Upper lobe of left lung (tissue), 6 donors: ENCODE results near the gene NEK1. TPM values are rescaled to one million over a fixed set of nuclear protein-coding genes. Genes with fewer than 3 reads are reported as not detected.
A peak's percentile ranks its signal among the peaks of the same experiment; 100 is the strongest.

Source experiments
- ATAC-seq, 2 donors: fragments of 200-7000 bp; cut with Tn5 transposase; one replicate each; pipeline ENCODE4 v1.9.1; 2022; ENCODE audit warnings: mild to moderate bottlenecking in 2 of 2, moderate library complexity in 2 of 2; ENCODE audit not compliant: low FRiP score in 2 of 2
- DNase-seq, 2 donors: peaks; one replicate each; pipeline ENCODE4 v3.0.0-alpha.2; 2019 to 2020
- H3K27ac ChIP-seq, 4 donors: fragments of 200-600 bp; sonication (generic); one replicate each; pipeline ENCODE4 v1.5.1; 2016 to 2019
- H3K27me3 ChIP-seq, 4 donors: fragments of 200-600 bp; sonication (generic); one replicate each; pipeline ENCODE4 v1.5.1; 2017 to 2019
- H3K36me3 ChIP-seq, 4 donors: fragments of 200-600 bp; sonication (generic); one replicate each; pipeline ENCODE4 v1.5.1; 2016 to 2019
- H3K4me1 ChIP-seq, 4 donors: fragments of 200-600 bp; sonication (generic); one replicate each; pipeline ENCODE4 v1.5.1; 2018 to 2019
- H3K4me3 ChIP-seq, 4 donors: fragments of 200-600 bp; sonication (generic); one replicate each; pipeline ENCODE4 v1.5.1; 2017 to 2019; ENCODE audit warnings: mild to moderate bottlenecking in 2 of 4, moderate library complexity in 1 of 4
- H3K9me3 ChIP-seq, 4 donors: fragments of 200-600 bp; sonication (generic); one replicate each; pipeline ENCODE4 v1.5.1; 2018 to 2019
- EP300 ChIP-seq, 4 donors: sonication (generic); formaldehyde crosslinking; IDR thresholded peaks; one replicate each; pipeline ENCODE4 v1.5.1; 2017; ENCODE audit warnings: antibody characterized with exemption in 4 of 4, control low read depth in 2 of 4
- POLR2A ChIP-seq, 4 donors: fragments of 450-650 bp; IDR thresholded peaks; one replicate each; pipeline ENCODE4 v1.5.1; 2016 to 2017; ENCODE audit warnings: antibody characterized with exemption in 4 of 4, mild to moderate bottlenecking in 2 of 4
- POLR2AphosphoS5 ChIP-seq, 2 donors: sonication (generic); formaldehyde crosslinking; IDR thresholded peaks; one replicate each; pipeline ENCODE4 v1.5.1; 2017; ENCODE audit warnings: antibody characterized with exemption in 2 of 2
- WGBS, 2 donors: methylation state at CpG; one replicate each; pipeline ENCODE4 v1.1.5; 2017 to 2018; 5-methylcytosine and 5-hydroxymethylcytosine counted together
- total RNA-seq, 6 donors: library from RNA; depleted of rRNA in 4 of 6; stranded (reverse); fragments of >200 nt in 4 of 6; gene quantifications; one replicate each; pipeline versions ENCODE4 v1.1.0 to v1.2.1, GENCODE V29; 2016 to 2021
- TF ChIP-seq, protein P1 (sequence below), 6 experiments: fragments of 450-650 bp in 4 of 6; fragments of 200-600 bp in 2 of 6; sonication (generic) in 2 of 6; IDR thresholded peaks; one replicate each; pipeline ENCODE4 v1.5.1; 2016 to 2019; ENCODE audit warnings: antibody characterized with exemption in 6 of 6
- donor health status: DM: no; HTN: no; CAD: no; lungs with moderate emphysema.
- donor health status: DM: no; HTN: yes; CAD: no; lungs with severe emphysema.

The NEK1 gene
- total RNA-seq, 6 donors from 2014 or later, result 6.9 to 24.2 (median 10.3) TPM

- TF ChIP-seq EP300 (IDR thresholded peaks at IDR 0.05) (no peak), POLR2AphosphoS5 (IDR thresholded peaks at IDR 0.05) (no peak), POLR2A (IDR thresholded peaks at IDR 0.05) (no peak)
- TF ChIP-seq, protein P1, sequence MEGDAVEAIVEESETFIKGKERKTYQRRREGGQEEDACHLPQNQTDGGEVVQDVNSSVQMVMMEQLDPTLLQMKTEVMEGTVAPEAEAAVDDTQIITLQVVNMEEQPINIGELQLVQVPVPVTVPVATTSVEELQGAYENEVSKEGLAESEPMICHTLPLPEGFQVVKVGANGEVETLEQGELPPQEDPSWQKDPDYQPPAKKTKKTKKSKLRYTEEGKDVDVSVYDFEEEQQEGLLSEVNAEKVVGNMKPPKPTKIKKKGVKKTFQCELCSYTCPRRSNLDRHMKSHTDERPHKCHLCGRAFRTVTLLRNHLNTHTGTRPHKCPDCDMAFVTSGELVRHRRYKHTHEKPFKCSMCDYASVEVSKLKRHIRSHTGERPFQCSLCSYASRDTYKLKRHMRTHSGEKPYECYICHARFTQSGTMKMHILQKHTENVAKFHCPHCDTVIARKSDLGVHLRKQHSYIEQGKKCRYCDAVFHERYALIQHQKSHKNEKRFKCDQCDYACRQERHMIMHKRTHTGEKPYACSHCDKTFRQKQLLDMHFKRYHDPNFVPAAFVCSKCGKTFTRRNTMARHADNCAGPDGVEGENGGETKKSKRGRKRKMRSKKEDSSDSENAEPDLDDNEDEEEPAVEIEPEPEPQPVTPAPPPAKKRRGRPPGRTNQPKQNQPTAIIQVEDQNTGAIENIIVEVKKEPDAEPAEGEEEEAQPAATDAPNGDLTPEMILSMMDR (IDR thresholded peaks at IDR 0.05), result no peak
- no peak for DNase-seq
- no peaks in the 10 kb centered on the region for H3K4me1 ChIP-seq
- peaks cover 0 to 13% (median 2%) of the 10 kb centered on the region in 4 donors for H3K9me3 ChIP-seq
- 84 to 88% methylated on average over 3 of the region's 3 CpGs for WGBS, 2 donors
- H3K4me3 ChIP-seq, result no peak overlapping the region
- peak in 1 of 2 donors; percentile 34 for ATAC-seq
- H3K27ac ChIP-seq, result no peak overlapping the region
- H3K36me3 ChIP-seq, result no peaks in the 10 kb centered on the region
- no peaks in the 10 kb centered on the region for H3K27me3 ChIP-seq
Measured at GRCh38 chr4:169383724-169384123, 228.7 kb downstream of the NEK1 start.

- H3K27ac ChIP-seq, result no peak overlapping the region
- peaks cover 17 to 42% (median 21%) of the 10 kb centered on the region in 4 donors for H3K9me3 ChIP-seq
- H3K27me3 ChIP-seq, result no peaks in the 10 kb centered on the region
- no peaks in the 10 kb centered on the region for H3K36me3 ChIP-seq
- TF ChIP-seq, protein P1 (IDR thresholded peaks at IDR 0.05), result no peak
- TF ChIP-seq POLR2A (IDR thresholded peaks at IDR 0.05), result no peak
- no peak for TF ChIP-seq POLR2AphosphoS5 (IDR thresholded peaks at IDR 0.05)
- no peak for TF ChIP-seq EP300 (IDR thresholded peaks at IDR 0.05)
- DNase-seq (no peak), ATAC-seq (no peak)
- no peaks in the 10 kb centered on the region for H3K4me1 ChIP-seq
- no peak overlapping the region for H3K4me3 ChIP-seq
Measured at GRCh38 chr4:169379688-169380087, 232.7 kb downstream of the NEK1 start.

DNA sequence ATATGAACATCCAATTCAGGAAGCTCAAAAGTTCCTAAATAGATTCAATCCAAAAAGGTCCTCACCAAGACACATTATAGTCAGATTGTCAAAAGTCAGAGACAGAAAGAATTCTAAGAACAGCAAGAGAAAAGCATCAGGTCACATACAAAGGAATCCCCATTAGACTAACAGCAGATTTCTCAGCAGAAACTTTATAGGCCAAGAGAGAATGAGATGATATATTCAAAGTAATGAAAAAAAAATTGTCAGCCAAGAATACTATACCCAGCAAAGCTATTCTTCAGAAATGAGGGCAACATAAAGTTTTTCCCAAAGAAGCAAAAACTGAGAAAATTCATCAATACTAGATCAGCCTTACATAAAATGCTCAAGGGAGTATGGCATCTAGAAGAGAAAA is 235.0 kb downstream of the NEK1 start:
- Histone ChIP-seq H3K4me1 (no peaks in the 10 kb centered on the region), H3K36me3 (no peaks in the 10 kb centered on the region), H3K4me3 (no peak overlapping the region), H3K27me3 (no peaks in the 10 kb centered on the region), H3K27ac (no peak overlapping the region), H3K9me3 (peaks cover 17 to 42% (median 21%) of the 10 kb centered on the region in 4 donors)
- DNase-seq, result no peak
- no peak for TF ChIP-seq EP300 (IDR thresholded peaks at IDR 0.05)
- TF ChIP-seq, protein P1 (IDR thresholded peaks at IDR 0.05), result no peak
- no peak for TF ChIP-seq POLR2A (IDR thresholded peaks at IDR 0.05)
- no peak for TF ChIP-seq POLR2AphosphoS5 (IDR thresholded peaks at IDR 0.05)
- ATAC-seq, result no peak

DNA sequence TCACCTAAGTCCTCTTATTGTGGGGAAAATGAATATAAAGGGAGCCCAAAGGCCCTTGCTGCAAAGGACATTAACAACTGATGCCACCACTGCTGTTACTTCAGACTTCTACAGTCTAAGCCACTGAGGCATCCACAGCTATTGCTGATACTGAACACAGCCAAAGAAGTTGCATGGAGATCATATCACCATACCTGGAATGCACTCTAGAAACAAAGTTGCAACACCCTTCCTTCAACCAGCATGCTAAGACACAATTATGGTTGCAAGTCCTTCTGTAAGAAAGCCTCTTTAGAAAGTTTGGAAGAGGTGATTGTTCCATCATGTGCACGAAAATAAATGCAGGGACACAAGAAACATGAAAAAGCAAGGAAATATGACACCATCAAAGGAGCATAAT is 236.0 kb downstream of the NEK1 start:
- 93 to 100% methylated on average over 1 of the region's 1 CpG for WGBS, 2 donors
- Histone ChIP-seq H3K4me3 (no peak overlapping the region), H3K27ac (no peak overlapping the region), H3K27me3 (no peaks in the 10 kb centered on the region), H3K36me3 (no peaks in the 10 kb centered on the region), H3K9me3 (peaks cover 17 to 41% (median 21%) of the 10 kb centered on the region in 4 donors), H3K4me1 (no peaks in the 10 kb centered on the region)
- TF ChIP-seq, protein P1 (IDR thresholded peaks at IDR 0.05), result no peak
- TF ChIP-seq EP300 (IDR thresholded peaks at IDR 0.05) (no peak), POLR2AphosphoS5 (IDR thresholded peaks at IDR 0.05) (no peak), POLR2A (IDR thresholded peaks at IDR 0.05) (no peak)
- ATAC-seq (no peak), DNase-seq (no peak)

DNA sequence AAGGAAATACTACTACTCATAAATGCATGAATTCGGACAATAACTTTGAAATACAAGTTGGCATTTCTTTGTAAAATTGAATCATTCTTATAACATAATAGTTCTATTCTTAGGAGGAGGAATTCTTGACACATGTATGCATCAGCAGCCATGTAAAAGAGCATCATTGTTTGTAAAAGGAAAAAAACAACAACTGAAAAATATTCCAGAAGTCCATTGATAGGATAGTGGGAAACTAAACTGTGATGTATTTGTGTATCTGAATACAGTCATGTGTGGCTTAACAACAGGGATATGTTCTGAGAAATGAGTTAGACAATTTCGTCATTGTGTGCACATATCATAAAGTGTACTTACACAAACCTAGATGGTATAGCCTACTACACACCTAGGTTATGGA is 239.6 kb downstream of the NEK1 start:
- Histone ChIP-seq H3K4me3 (no peak overlapping the region), H3K27me3 (no peaks in the 10 kb centered on the region), H3K4me1 (no peaks in the 10 kb centered on the region), H3K27ac (no peak overlapping the region), H3K36me3 (no peaks in the 10 kb centered on the region), H3K9me3 (peaks cover 15 to 20% (median 17%) of the 10 kb centered on the region in 4 donors)
- TF ChIP-seq POLR2AphosphoS5 (IDR thresholded peaks at IDR 0.05), result no peak
- TF ChIP-seq, protein P1 (IDR thresholded peaks at IDR 0.05), result no peak
- DNase-seq (no peak), ATAC-seq (no peak)
- 93 to 95% methylated on average over 2 of the region's 2 CpGs for WGBS, 2 donors
